Measurements from ENCODE around the gene JAK1. TPM values are rescaled to one million over a fixed set of nuclear protein-coding genes. Genes with fewer than 3 reads are reported as not detected.

The JAK1 gene
- 100 to 1,000 TPM; 214 to 288 (median 265) TPM for total RNA-seq

DNA sequence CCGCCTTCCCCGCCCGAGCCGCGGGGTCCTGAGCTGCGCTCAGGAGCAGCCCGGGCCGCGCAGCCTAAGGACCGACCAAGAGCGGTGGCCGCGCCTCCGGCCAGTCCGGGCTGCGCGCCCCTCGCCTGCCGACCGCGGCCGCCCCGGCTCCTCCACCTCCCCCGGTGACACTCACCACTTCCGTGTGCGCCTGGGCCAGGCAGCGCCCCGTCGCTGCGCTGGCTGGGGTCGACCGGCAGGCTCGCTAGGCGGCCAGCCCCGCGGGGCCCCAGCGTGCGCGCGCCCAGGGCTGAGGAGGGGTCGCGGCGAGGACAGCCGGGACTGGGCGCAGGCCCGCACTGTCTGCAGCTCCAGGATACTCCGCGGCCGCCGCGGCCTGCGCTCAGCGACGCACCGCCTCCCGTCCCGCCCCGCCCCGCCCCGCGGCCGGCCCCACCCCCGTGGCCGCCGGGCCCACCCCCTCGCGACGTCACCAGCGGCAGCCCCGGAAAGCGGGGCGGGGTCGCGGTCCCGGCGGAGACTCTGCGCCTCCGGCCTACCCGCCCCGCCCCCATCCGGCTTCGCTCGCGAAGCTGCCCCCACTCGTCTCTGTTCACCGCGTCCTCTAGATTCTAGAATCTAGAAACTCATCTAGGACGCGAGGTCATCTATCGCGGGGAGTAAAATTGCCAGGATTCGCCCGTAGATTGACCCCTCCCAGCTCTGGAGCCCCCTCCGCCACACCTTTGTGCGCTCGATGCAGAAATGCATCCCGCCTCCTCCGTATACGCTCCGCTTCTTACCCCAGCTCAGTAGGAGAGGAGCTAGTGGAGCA is at the start of gene JAK1:
Gene JAK1 (minus strand): TSS at position 392 of the 814 bp plus-strand sequence. CDS start 80,285 bp downstream, outside the sequence.
- TF ChIP-seq, protein P1, sequence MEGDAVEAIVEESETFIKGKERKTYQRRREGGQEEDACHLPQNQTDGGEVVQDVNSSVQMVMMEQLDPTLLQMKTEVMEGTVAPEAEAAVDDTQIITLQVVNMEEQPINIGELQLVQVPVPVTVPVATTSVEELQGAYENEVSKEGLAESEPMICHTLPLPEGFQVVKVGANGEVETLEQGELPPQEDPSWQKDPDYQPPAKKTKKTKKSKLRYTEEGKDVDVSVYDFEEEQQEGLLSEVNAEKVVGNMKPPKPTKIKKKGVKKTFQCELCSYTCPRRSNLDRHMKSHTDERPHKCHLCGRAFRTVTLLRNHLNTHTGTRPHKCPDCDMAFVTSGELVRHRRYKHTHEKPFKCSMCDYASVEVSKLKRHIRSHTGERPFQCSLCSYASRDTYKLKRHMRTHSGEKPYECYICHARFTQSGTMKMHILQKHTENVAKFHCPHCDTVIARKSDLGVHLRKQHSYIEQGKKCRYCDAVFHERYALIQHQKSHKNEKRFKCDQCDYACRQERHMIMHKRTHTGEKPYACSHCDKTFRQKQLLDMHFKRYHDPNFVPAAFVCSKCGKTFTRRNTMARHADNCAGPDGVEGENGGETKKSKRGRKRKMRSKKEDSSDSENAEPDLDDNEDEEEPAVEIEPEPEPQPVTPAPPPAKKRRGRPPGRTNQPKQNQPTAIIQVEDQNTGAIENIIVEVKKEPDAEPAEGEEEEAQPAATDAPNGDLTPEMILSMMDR (IDR thresholded peaks at IDR 0.05; ENCODE audit: low read depth): no peak

DNA sequence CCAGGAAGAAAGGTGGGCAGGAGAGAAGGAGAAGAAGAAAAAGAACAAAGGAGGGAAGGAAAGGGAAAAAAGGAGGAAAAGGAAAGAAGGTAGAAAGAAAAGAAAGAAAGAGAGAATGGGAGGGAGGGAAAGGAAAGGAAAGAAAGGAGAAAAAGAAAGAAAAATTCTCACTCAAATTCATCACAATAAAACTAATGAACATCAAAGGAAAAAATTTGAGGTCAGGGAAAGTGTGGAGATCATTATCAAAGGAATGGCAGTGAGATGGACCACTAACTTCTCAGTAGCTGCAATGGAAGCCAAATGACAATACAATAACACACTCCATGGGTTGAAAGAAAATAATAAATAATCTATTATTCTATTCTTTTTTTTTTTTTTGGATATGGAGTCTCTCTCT is 48.0 kb upstream of the JAK1 start:
- TF ChIP-seq, protein P1 (IDR thresholded peaks at IDR 0.05; ENCODE audit: low read depth): no peak

DNA sequence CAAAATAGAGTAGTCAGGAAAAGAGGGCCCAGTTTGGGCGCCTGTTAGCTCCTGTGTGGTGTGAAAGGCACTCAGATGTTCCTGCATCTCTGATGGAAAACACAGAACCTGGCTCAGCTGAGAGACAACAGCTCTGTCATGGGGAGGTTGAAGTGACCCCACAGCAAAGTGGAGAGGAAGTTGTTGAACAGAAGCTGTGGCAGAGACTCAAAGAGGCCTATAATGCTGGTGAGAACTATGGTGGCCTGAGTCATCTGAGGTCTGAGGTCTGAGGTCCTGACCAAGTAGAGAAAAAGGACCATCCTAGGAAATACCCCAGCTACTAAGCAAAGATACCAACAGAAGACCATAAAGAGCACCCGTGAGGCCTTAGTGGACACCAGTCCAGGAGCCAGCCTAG is 45.6 kb upstream of the JAK1 start:
- TF ChIP-seq, protein P1 (IDR thresholded peaks at IDR 0.05; ENCODE audit: low read depth): no peak

DNA sequence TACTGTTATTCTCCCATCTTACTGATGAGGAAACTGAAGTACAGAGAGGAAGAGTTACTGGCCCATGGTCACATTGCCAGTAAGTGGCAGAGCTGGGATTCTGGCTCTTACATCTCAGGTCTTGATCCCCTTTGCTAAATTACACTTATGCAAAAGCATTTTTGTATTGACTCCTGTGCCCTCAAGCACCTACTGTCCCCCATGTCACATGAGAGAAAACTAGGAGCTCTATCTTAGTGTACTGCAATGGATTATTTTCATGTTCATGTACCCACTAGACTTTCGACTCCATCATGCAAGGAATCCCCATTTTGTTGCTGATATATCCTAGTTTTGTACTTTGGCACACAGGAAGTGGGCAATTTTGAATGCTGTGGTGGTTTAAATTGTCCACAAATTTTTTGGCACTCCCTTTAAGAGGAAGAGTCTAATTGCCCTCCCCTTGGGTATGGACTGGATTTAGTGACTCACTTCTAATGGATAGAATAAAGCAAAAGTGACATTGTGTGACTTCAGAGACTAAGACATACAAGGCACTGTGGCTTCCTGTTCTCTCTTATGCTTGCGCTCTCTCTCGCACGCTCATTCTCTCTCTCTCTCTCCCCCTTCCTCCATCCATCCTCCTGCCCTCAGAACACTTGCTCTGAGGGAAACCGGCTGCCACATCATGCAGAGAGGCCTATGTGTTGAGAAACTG is 43.5 kb upstream of the JAK1 start:
- TF ChIP-seq, protein P1 (IDR thresholded peaks at IDR 0.05; ENCODE audit: low read depth): no peak

DNA sequence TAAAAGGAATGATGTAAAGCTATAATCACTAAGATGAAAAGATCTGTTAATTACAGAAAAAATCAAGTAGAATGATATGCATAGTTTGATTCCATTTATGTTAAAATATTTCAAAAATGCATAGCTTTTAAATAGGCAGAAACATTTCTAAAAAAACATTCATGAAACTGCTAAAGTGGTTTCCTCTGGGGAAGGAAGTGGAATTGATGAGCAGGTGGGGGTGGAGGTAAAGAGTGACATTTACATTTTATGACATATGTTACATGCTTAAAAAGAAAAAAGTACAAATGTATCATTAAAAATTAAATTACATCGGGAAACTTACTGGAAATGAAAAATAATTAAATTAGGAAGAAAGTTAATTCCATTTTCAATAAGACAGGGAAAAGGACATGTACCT is 42.8 kb upstream of the JAK1 start:
- TF ChIP-seq, protein P1 (IDR thresholded peaks at IDR 0.05; ENCODE audit: low read depth): no peak

DNA sequence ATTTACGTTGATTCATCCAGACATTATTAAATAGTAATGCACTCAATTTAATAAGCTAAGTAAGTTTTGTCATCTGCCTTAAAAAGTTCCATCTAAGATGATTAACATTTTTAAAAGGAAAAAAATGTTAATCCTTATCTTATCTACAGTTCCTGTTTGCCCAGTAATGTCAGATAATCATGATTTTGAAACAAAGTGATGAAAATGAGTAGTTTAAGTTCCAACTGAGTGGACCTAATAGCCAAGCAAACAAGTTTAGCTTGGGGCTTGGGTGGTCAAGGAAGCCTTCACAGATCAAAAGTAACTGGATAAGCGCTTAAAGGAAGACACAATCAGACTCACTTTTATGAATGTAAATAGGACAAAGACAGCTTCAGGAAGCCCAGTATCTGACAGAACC is 40.5 kb upstream of the JAK1 start:
- TF ChIP-seq, protein P1 (IDR thresholded peaks at IDR 0.05; ENCODE audit: low read depth): no peak

DNA sequence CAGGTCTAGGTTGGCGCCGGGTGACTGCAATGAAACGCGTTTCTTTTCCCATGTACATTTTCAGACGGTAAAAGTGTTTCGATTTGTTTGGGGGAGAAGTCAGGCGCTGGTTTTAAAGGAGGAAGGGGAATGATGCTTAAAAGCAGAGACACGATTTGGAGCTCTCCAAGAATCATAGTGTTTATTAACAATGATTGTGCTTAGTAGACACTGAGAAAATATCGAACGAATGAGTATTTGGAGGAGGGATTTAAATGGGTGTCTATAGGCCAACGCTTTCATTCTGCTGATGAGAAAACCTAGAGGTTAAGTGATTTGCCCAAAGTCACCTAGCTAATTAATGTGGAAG is 36.9 kb upstream of the JAK1 start:
- TF ChIP-seq, protein P1 (IDR thresholded peaks at IDR 0.05; ENCODE audit: low read depth): no peak

All from subcutaneous adipose tissue (tissue), 4 donors.